HepG2 (cell line): ENCODE results near the gene ELF1. TPM values are rescaled to one million over a fixed set of nuclear protein-coding genes. Genes with fewer than 3 reads are reported as not detected.

ENCODE experiments used
- CBX1 ChIP-seq: IDR thresholded peaks from one replicate; pipeline ENCODE4 v1.6.1; 2016; ENCODE audit warnings: antibody characterized with exemption, low read depth
- CREBL2 ChIP-seq: sonication (generic); formaldehyde crosslinking; IDR thresholded peaks from 2 replicates; pipeline ENCODE4 v1.8.1; 2023; ENCODE audit warnings: missing genetic modification reagents, mild to moderate bottlenecking, borderline replicate concordance
- EED ChIP-seq: sonication (generic); formaldehyde crosslinking; IDR thresholded peaks from 2 replicates; pipeline ENCODE4 v1.5.0; 2020; ENCODE audit warnings: mild to moderate bottlenecking, missing genetic modification reagents
- FOXP4 ChIP-seq: sonication (generic); formaldehyde crosslinking; IDR thresholded peaks from 2 replicates; pipeline ENCODE4 v1.4.0; 2020; ENCODE audit warnings: missing genetic modification reagents
- HDAC2 ChIP-seq: sonication (generic); formaldehyde crosslinking; IDR thresholded peaks from 2 replicates; pipeline ENCODE4 v1.4.0; 2020; ENCODE audit warnings: missing genetic modification reagents
- HMG20A ChIP-seq: IDR thresholded peaks from 2 replicates; pipeline ENCODE4 v1.6.1; 2016; ENCODE audit warnings: borderline replicate concordance
- JARID2 ChIP-seq: sonication (generic); formaldehyde crosslinking; IDR thresholded peaks from 2 replicates; pipeline ENCODE4 v1.8.1; 2023; ENCODE audit warnings: missing genetic modification reagents, inconsistent platforms; ENCODE audit not compliant: insufficient replicate concordance
- KAT7 ChIP-seq: IDR thresholded peaks from 2 replicates; pipeline ENCODE4 v1.6.1; 2018; ENCODE audit warnings: borderline replicate concordance, missing compliant biosample characterization
- KDM5A ChIP-seq: fragments of 200-600 bp; sonication (generic); IDR thresholded peaks from 2 replicates; pipeline ENCODE4 v1.7.0; 2018; ENCODE audit warnings: antibody characterized with exemption, mild to moderate bottlenecking, low read length, borderline replicate concordance
- MBD4 ChIP-seq: IDR thresholded peaks from 2 replicates; pipeline ENCODE4 v1.6.1; 2012; ENCODE audit warnings: low read length, inconsistent platforms, borderline replicate concordance
- MYPOP ChIP-seq: sonication (generic); formaldehyde crosslinking; IDR thresholded peaks from 2 replicates; pipeline ENCODE4 v1.8.1; 2023; ENCODE audit warnings: mild to moderate bottlenecking, moderate library complexity, missing genetic modification reagents
- POLR2AphosphoS5 ChIP-seq: IDR thresholded peaks from 2 replicates; pipeline ENCODE4 v1.6.1; 2012; ENCODE audit warnings: low read depth, low read length
- RNF2 ChIP-seq: fragments of 450-650 bp; conservative IDR thresholded peaks from 2 replicates; pipeline ENCODE4 v1.6.1; 2016; ENCODE audit warnings: low read depth
- SATB2 ChIP-seq: sonication (generic); formaldehyde crosslinking; IDR thresholded peaks from 2 replicates; pipeline ENCODE4 v1.5.0; 2020; ENCODE audit warnings: missing genetic modification reagents
- SIN3B ChIP-seq: fragments of 150-350 bp; IDR thresholded peaks from 2 replicates; pipeline ENCODE4 v1.6.1; 2014; ENCODE audit warnings: low read length
- SKI ChIP-seq: fragments of 450-650 bp; IDR thresholded peaks from one replicate; pipeline ENCODE4 v1.6.1; 2018; ENCODE audit warnings: mild to moderate bottlenecking; ENCODE audit not compliant: partially characterized antibody
- SMARCC2 ChIP-seq: fragments of 450-650 bp; IDR thresholded peaks from 2 replicates; pipeline ENCODE4 v1.6.1; 2017; ENCODE audit warnings: antibody characterized with exemption, mild to moderate bottlenecking
- SRSF9 ChIP-seq: fragments of 200-400 bp; formaldehyde crosslinking; IDR thresholded peaks from 2 replicates; pipeline ENCODE4 v1.6.1; 2018; ENCODE audit warnings: borderline replicate concordance, mild to moderate bottlenecking, low read depth, low read length; ENCODE audit not compliant: insufficient read depth, poor library complexity, severe bottlenecking
- TRAFD1 ChIP-seq: sonication (generic); formaldehyde crosslinking; IDR thresholded peaks from 2 replicates; pipeline ENCODE4 v1.5.1; 2020; ENCODE audit warnings: missing genetic modification reagents, mild to moderate bottlenecking, borderline replicate concordance
- ZFP91 ChIP-seq: sonication (generic); formaldehyde crosslinking; IDR thresholded peaks from 2 replicates; pipeline ENCODE4 v1.9.0; 2022; ENCODE audit warnings: missing genetic modification reagents, mild to moderate bottlenecking, borderline replicate concordance
- ZNF143 ChIP-seq: sonication (generic); formaldehyde crosslinking; IDR thresholded peaks from 2 replicates; pipeline ENCODE4 v1.4.0; 2020; ENCODE audit warnings: missing genetic modification reagents
- ZNF350 ChIP-seq: sonication (generic); formaldehyde crosslinking; IDR thresholded peaks from 2 replicates; pipeline ENCODE4 v1.4.0; 2020; ENCODE audit warnings: mild to moderate bottlenecking, low read depth, missing genetic modification reagents, borderline replicate concordance
- ZNF546 ChIP-seq: sonication (generic); formaldehyde crosslinking; conservative IDR thresholded peaks from 2 replicates; pipeline ENCODE4 v1.8.1; 2023; ENCODE audit warnings: mild to moderate bottlenecking, missing genetic modification reagents
- ZNF670 ChIP-seq: sonication (generic); formaldehyde crosslinking; IDR thresholded peaks from 2 replicates; pipeline ENCODE4 v1.8.0; 2022; ENCODE audit warnings: mild to moderate bottlenecking, missing genetic modification reagents, borderline replicate concordance
- ZNF780A ChIP-seq: sonication (generic); formaldehyde crosslinking; IDR thresholded peaks from 2 replicates; pipeline ENCODE4 v1.8.0; 2022; ENCODE audit warnings: mild to moderate bottlenecking, missing genetic modification reagents, moderate library complexity
- ZNF850 ChIP-seq: sonication (generic); formaldehyde crosslinking; conservative IDR thresholded peaks from 2 replicates; pipeline ENCODE4 v1.9.0; 2021; ENCODE audit warnings: mild to moderate bottlenecking, missing genetic modification reagents
- polyA plus RNA-seq, 8 experiments: library from polyadenylated mRNA; depleted of rRNA in 3 of 8; stranded (reverse) in 7 of 8; unstranded in 1 of 8; fragments of >200 nt; fragmentation: Illumina TruSeq in 4 of 8; extraction: Trizol in 4 of 8; gene quantifications; 2 replicates each; pipeline versions ENCODE4 v1.2.1 to v1.2.3, GENCODE V29; 2011 to 2016; ENCODE audit warnings: low read depth in 4 of 8, missing spikeins in 1 of 8, mixed read lengths in 1 of 8; ENCODE audit not compliant: insufficient read depth in 1 of 8
- total RNA-seq, 5 experiments: library from RNA; depleted of rRNA; stranded (reverse); fragments of >200 nt; fragmentation: Illumina TruSeq; extraction: Trizol; gene quantifications; 2 replicates each; pipeline ENCODE4 v1.2.3, GENCODE V29; 2016; ENCODE audit warnings: low read depth in 1 of 5

The ELF1 gene
- total and polyA plus RNA-seq, 2 of the 13 experiments (the other 11 are each of a cell fraction or from before 2014, with no cell fraction given): 24.6 to 71.5 TPM

- TF ChIP-seq CBX1 (no peak), ZNF546 (CRISPR knock-in tag) (no peak), ZNF143 (no peak), ZNF850 (CRISPR knock-in tag) (no peak), HDAC2 (CRISPR knock-in tag) (peak; percentile 86), TRAFD1 (no peak), SIN3B (no peak), ZNF780A (no peak), SMARCC2 (no peak), MBD4 (no peak), JARID2 (CRISPR knock-in tag) (no peak), RNF2 (no peak), POLR2AphosphoS5 (peak; percentile 25; the same call in 1 of the 2 replicates), HMG20A (CRISPR knock-in tag) (peak; percentile 70; the same call in 1 of the 2 replicates), KDM5A (no peak), EED (CRISPR knock-in tag) (no peak), ZNF670 (CRISPR knock-in tag) (no peak), KAT7 (CRISPR knock-in tag) (peak; percentile 76; the same call in 1 of the 2 replicates), ZFP91 (CRISPR knock-in tag) (no peak), SATB2 (CRISPR knock-in tag) (no peak), ZNF350 (CRISPR knock-in tag) (no peak), CREBL2 (CRISPR knock-in tag) (no peak), SKI (peak; percentile 23), FOXP4 (CRISPR knock-in tag) (peak; percentile 80), SRSF9 (no peak), MYPOP (CRISPR knock-in tag) (no peak)
Measured at GRCh38 chr13:41001695-41002094, 17.4 kb downstream of the ELF1 start (continued).
